Measurements from ENCODE around the gene PAN3.
"Not testable (repeated sequence)": the region's sequence is repeated elsewhere in the genome, so short reads cannot be mapped to it uniquely, and the experiment has no call there.

PAN3 gene

GRCh38 chr13:28099396-28100149 is 38.8 kb upstream of the PAN3 start:
- TF ChIP-seq GABPA (IDR thresholded peaks at IDR 0.05; ENCODE audit: low read depth), result no peak
- TF ChIP-seq POLR2AphosphoS5 (IDR thresholded peaks at IDR 0.05; ENCODE audit: low read depth), result no peak
- peak overlapping the region; percentile 59 for H3K4me3 ChIP-seq (replicated peaks; ENCODE audit: insufficient read depth, low read length)
- no peak for DNase-seq (ENCODE audit: low read depth in 1 of 2, low spot score in 1 of 2)
- no peaks in the 10 kb centered on the region for H3K27me3 ChIP-seq (ENCODE audit: insufficient read depth, poor library complexity, severe bottlenecking)
- H3K27ac ChIP-seq (replicated peaks), result peak overlapping the region; percentile 70

GRCh38 chr13:28100150-28101121 is 37.9 kb upstream of the PAN3 start, which contains the start of gene FLT3:
Gene FLT3, minus strand, starts transcription at chr13:28100576. Its CDS starts 66 bp downstream, at chr13:28100510.
- peak; percentile 70 for TF ChIP-seq POLR2AphosphoS5 (IDR thresholded peaks at IDR 0.05; ENCODE audit: low read depth)
- no peak for TF ChIP-seq REST (IDR thresholded peaks at IDR 0.05; ENCODE audit: insufficient replicate concordance, low read depth)
- peak; percentile 34; the same call in 1 of the 2 replicates for TF ChIP-seq SPI1 (IDR thresholded peaks at IDR 0.05; ENCODE audit: borderline replicate concordance, low read depth)
- H3K27me3 ChIP-seq (ENCODE audit: insufficient read depth, poor library complexity, severe bottlenecking), result no peaks in the 10 kb centered on the region
- peak; percentile 94 to 97 for DNase-seq (ENCODE audit: low read depth in 1 of 2, low spot score in 1 of 2)

GRCh38 chr13:28101886-28102285 is 36.5 kb upstream of the PAN3 start:
- peak in 1 of 2 experiments; percentile 53 for DNase-seq (ENCODE audit: low read depth in 1 of 2, low spot score in 1 of 2)
- not testable (repeated sequence) for H3K27me3 ChIP-seq (ENCODE audit: insufficient read depth, poor library complexity, severe bottlenecking)
- peak overlapping the region; percentile 82 for H3K27ac ChIP-seq (replicated peaks)

More at GRCh38 chr13:28100150-28101121, 37.9 kb upstream of the PAN3 start, which contains the start of gene FLT3:
- H3K4me3 ChIP-seq (replicated peaks; ENCODE audit: insufficient read depth, low read length), result peak within 1 kb of the TSS; percentile 59
- H3K27ac ChIP-seq (replicated peaks), result peak within 1 kb of the TSS; percentile 82

GRCh38 chr13:28106976-28107375 is 31.4 kb upstream of the PAN3 start:
- DNase-seq (ENCODE audit: low read depth in 1 of 2, low spot score in 1 of 2), result no peak
- Histone ChIP-seq H3K27ac (replicated peaks) (peak overlapping the region; percentile 31), H3K27me3 (ENCODE audit: insufficient read depth, poor library complexity, severe bottlenecking) (no peaks in the 10 kb centered on the region), H3K4me3 (replicated peaks; ENCODE audit: insufficient read depth, low read length) (no peak overlapping the region)
- TF ChIP-seq POLR2AphosphoS5 (IDR thresholded peaks at IDR 0.05; ENCODE audit: low read depth) (no peak), GABPA (IDR thresholded peaks at IDR 0.05; ENCODE audit: low read depth) (no peak), CTCF (IDR thresholded peaks at IDR 0.05; ENCODE audit: insufficient read depth, low read length) (no peak), REST (IDR thresholded peaks at IDR 0.05; ENCODE audit: insufficient replicate concordance, low read depth) (no peak), SPI1 (IDR thresholded peaks at IDR 0.05; ENCODE audit: borderline replicate concordance, low read depth) (no peak)

More at GRCh38 chr13:28101886-28102285, 36.5 kb upstream of the PAN3 start:
- H3K4me3 ChIP-seq (replicated peaks; ENCODE audit: insufficient read depth, low read length), result not testable (repeated sequence)

- TF ChIP-seq POLR2AphosphoS5 (IDR thresholded peaks at IDR 0.05; ENCODE audit: low read depth) (no peak), REST (IDR thresholded peaks at IDR 0.05; ENCODE audit: insufficient replicate concordance, low read depth) (no peak), CTCF (IDR thresholded peaks at IDR 0.05; ENCODE audit: insufficient read depth, low read length) (no peak), SPI1 (IDR thresholded peaks at IDR 0.05; ENCODE audit: borderline replicate concordance, low read depth) (no peak), GABPA (IDR thresholded peaks at IDR 0.05; ENCODE audit: low read depth) (no peak)
- no peak for DNase-seq (ENCODE audit: low read depth in 1 of 2, low spot score in 1 of 2)
- Histone ChIP-seq H3K4me3 (replicated peaks; ENCODE audit: insufficient read depth, low read length) (no peak overlapping the region), H3K27me3 (ENCODE audit: insufficient read depth, poor library complexity, severe bottlenecking) (no peaks in the 10 kb centered on the region), H3K27ac (replicated peaks) (no peak overlapping the region)
Observed at GRCh38 chr13:28110414-28110813, 27.9 kb upstream of the PAN3 start.
